Body of pancreas (tissue), 4 donors: ENCODE measurements around the gene INTS6L. TPM values are rescaled to one million over a fixed set of nuclear protein-coding genes. Genes with fewer than 3 reads are reported as not detected.

ENCODE experiments used
- ATAC-seq: fragments of 150-250 bp; one replicate; pipeline ENCODE4 v1.9.1; 2016
- DNase-seq, 4 donors: peaks; one replicate each; pipeline ENCODE4 v3.0.0-alpha.2; 2019
- H3K27ac ChIP-seq, 4 donors: fragments of 200-600 bp; sonication (generic); 1 replicate in 3 of 4; 2 replicates in 1 of 4; pipeline versions ENCODE4 v1.5.1 to v1.6.1; 2016 to 2019; ENCODE audit warnings: mild to moderate bottlenecking in 1 of 4, mixed read lengths in 1 of 4, moderate library complexity in 1 of 4
- H3K27me3 ChIP-seq, 2 donors: fragments of 200-600 bp; sonication (generic); one replicate each; pipeline ENCODE4 v1.6.0; 2016; ENCODE audit warnings: mild to moderate bottlenecking in 1 of 2
- H3K36me3 ChIP-seq, 2 donors: fragments of 200-600 bp; sonication (generic); replicated peaks in 1 of 2; 2 replicates each; pipeline ENCODE4 v1.5.1; 2016; ENCODE audit warnings: low read depth in 2 of 2; ENCODE audit not compliant: insufficient read depth in 1 of 2
- H3K4me1 ChIP-seq: fragments of 200-600 bp; sonication (generic); one replicate; pipeline ENCODE4 v1.6.0; 2016
- H3K4me3 ChIP-seq, 2 donors: fragments of 200-600 bp; sonication (generic); 1 replicate in 1 of 2; 2 replicates in 1 of 2; pipeline ENCODE4 v1.5.1; 2016 to 2019
- H3K9me3 ChIP-seq, 3 donors: fragments of 200-600 bp; sonication (generic); 1 replicate in 2 of 3; 2 replicates in 1 of 3; pipeline ENCODE4 v1.5.1; 2016
- CTCF ChIP-seq, 7 experiments: fragments of 450-650 bp in 4 of 7; fragments of 200-600 bp in 3 of 7; sonication (generic) in 3 of 7; IDR thresholded peaks; one replicate each; pipeline ENCODE4 v1.5.1; 2016 to 2019; ENCODE audit warnings: antibody characterized with exemption in 7 of 7
- POLR2A ChIP-seq, 3 donors: fragments of 450-650 bp; IDR thresholded peaks; one replicate each; pipeline ENCODE4 v1.6.1; 2016; ENCODE audit warnings: antibody characterized with exemption in 3 of 3, mild to moderate bottlenecking in 2 of 3
- WGBS, 2 donors: methylation state at CpG; one replicate each; pipeline ENCODE4 v1.1.5; 2017; 5-methylcytosine and 5-hydroxymethylcytosine counted together
- intact Hi-C: fragments of 100-400 bp; cut with DNase I; formaldehyde crosslinking; loops from one replicate; pipeline ENCODE4 v1.15.1; 2023
- total RNA-seq, 2 donors: library from RNA; depleted of rRNA; stranded (reverse); fragments of >200 nt; gene quantifications; one replicate each; pipeline ENCODE4 v1.1.0, GENCODE V29; 2016

The INTS6L gene
- total RNA-seq, 2 donors from 2014 or later: 4.7 to 6.9 TPM

DNA sequence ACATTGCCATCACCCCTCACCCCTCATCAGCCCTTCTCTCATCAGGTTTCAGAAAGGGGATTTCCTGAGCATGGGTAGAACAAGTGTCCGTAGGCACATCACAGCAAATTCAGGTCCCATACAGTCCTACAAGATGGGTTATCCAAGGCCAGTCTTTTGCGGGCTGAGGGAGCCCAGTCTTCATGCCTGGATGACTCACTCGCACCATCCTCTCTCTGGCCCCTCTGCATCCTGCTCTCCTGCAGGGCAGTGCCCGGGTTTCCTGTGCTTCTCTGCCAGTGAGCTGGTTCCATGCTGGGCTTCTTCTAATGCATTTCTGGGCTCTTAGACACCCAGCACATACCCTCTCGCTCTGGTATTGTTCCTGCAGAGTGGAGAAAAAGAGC is 7.3 kb upstream of the INTS6L start:
- intact Hi-C loops: no loop called here
- Histone ChIP-seq H3K9me3 (no peaks in the 10 kb centered on the region), H3K27me3 (no peaks in the 10 kb centered on the region), H3K4me1 (no peaks in the 10 kb centered on the region), H3K4me3 (no peak overlapping the region), H3K36me3 (no peaks in the 10 kb centered on the region), H3K27ac (no peak overlapping the region)
- TF ChIP-seq CTCF (IDR thresholded peaks at IDR 0.05): no peak
- TF ChIP-seq POLR2A (IDR thresholded peaks at IDR 0.05): no peak
- DNase-seq (no peak), ATAC-seq (no peak)
- WGBS, 2 donors: 78 to 86% methylated on average over 1 to 5 of the region's 5 CpGs

- no peak for ATAC-seq
Measured at GRCh38 chrX:135516376-135516775, 4.1 kb upstream of the INTS6L start.

DNA sequence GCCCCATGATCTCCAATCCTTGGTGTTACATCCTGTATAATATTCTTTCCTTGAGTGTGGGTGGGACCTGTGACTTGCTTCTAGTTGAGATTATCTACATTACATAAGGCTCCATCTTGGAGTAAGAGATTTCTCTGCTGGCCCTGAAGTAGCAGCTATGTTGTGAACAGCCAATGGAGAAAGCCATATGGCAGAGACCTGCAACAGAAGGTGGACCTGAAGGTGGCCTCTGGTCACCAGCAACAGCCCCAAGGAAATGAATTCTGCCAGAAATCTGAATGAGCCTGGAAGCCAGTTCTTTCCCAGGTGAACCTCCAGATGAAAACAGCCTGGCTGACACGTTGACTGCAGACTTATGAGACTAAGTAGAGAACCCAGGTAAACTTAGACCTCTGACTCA is 2.3 kb upstream of the INTS6L start:
- ATAC-seq (no peak), DNase-seq (no peak)
- Histone ChIP-seq H3K27me3 (no peaks in the 10 kb centered on the region), H3K9me3 (no peaks in the 10 kb centered on the region), H3K27ac (no peak overlapping the region), H3K4me1 (no peaks in the 10 kb centered on the region), H3K36me3 (no peaks in the 10 kb centered on the region), H3K4me3 (no peak overlapping the region)
- no peak for TF ChIP-seq POLR2A (IDR thresholded peaks at IDR 0.05)
- TF ChIP-seq CTCF (IDR thresholded peaks at IDR 0.05): no peak
- intact Hi-C loops: no loop called here
- WGBS, 2 donors: 50 to 78% methylated on average over 1 of the region's 1 CpG

More at GRCh38 chrX:135516376-135516775, 4.1 kb upstream of the INTS6L start:
- TF ChIP-seq POLR2A (IDR thresholded peaks at IDR 0.05) (no peak), CTCF (IDR thresholded peaks at IDR 0.05) (no peak)
- Histone ChIP-seq H3K36me3 (no peaks in the 10 kb centered on the region), H3K27ac (no peak overlapping the region), H3K27me3 (no peaks in the 10 kb centered on the region), H3K9me3 (no peaks in the 10 kb centered on the region), H3K4me1 (no peaks in the 10 kb centered on the region), H3K4me3 (no peak overlapping the region)
- 29 to 83% methylated on average over 1 of the region's 1 CpG for WGBS, 2 donors
- no peak for DNase-seq
- intact Hi-C loops: no loop called here

- Histone ChIP-seq H3K27me3 (no peaks in the 10 kb centered on the region), H3K36me3 (no peaks in the 10 kb centered on the region), H3K4me3 (no peak overlapping the region), H3K4me1 (no peaks in the 10 kb centered on the region), H3K9me3 (no peaks in the 10 kb centered on the region), H3K27ac (peak overlapping the region; percentile 83 to 93 (median 86))
- intact Hi-C loops: no loop called here
- TF ChIP-seq CTCF (IDR thresholded peaks at IDR 0.05) (no peak), POLR2A (IDR thresholded peaks at IDR 0.05) (no peak)
- no peak for ATAC-seq
- DNase-seq: no peak
- 1% methylated on average over 7 to 12 of the region's 12 CpGs for WGBS, 2 donors
Measured at GRCh38 chrX:135520022-135520552, 373 bp upstream of the INTS6L start.

DNA sequence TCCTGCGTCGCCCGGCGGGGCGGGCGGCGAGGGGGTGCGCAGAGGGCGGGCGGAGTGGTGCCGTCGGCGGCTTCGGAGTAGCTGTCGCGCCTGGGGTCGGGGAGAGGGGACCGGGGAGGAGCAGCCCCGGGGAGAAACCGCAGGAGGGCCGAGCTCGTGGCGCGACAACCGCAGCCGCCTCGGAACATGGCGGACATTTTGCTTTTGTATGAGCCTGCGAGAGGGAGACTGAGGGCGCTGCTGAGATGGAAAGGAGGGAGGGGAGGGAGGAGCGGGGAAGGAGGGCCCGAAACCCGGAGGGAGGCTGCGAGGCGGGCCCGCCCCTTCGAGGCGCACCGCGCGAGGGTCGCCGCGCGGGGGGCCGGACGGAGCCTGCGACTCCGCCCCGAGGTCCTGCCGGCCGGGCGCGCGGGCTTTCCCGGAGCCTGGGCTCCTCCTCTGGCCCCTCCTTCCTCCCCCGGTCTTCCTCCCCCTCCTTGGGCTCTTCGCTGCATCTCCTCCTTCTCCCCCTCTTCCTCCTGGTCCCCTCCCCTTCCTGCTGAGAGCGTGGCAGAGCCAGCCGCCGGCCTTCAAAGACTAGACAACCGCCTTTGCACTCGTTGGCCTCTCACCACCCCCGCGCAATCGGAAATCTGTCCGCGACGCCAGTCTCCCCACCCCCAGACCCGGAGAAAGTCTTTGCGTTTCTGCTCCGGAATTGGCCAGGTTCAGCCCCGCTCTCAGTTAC is 1.1 kb downstream of the INTS6L start:
- H3K36me3 ChIP-seq: no peaks in the 10 kb centered on the region
- DNase-seq (peak; percentile 80 to 88 (median 82)), ATAC-seq (peak; percentile 89)
- TF ChIP-seq POLR2A (IDR thresholded peaks at IDR 0.05): peak; percentile 46 to 79 (median 72)
- no peak for TF ChIP-seq CTCF (IDR thresholded peaks at IDR 0.05)
- 1% methylated on average over 33 of the region's 73 CpGs; no CpG with 5 or more reads in 1 of the 2 donors for WGBS, 2 donors
- no peaks in the 10 kb centered on the region for H3K27me3 ChIP-seq
- H3K27ac ChIP-seq: peak overlapping the region; percentile 83 to 93 (median 86)
- peak overlapping the region; percentile 25 to 27 for H3K4me3 ChIP-seq
- H3K4me1 ChIP-seq: no peaks in the 10 kb centered on the region
- intact Hi-C loops: no loop called here
- H3K9me3 ChIP-seq: no peaks in the 10 kb centered on the region
